ENCODE data around the gene FIBCD1. TPM values are rescaled to one million over a fixed set of nuclear protein-coding genes. Genes with fewer than 3 reads are reported as not detected.

The FIBCD1 gene
- total and polyA plus RNA-seq, 2 experiments from 2014 or later, result 4.4 to 5.6 TPM

GRCh38 chr9:130920233-130920632 lies 18.8 kb downstream of the FIBCD1 start (continued):
- TF ChIP-seq ZNF462 (CRISPR knock-in tag; IDR thresholded peaks at IDR 0.05), result no peak
- no peak for TF ChIP-seq EZH2 (IDR thresholded peaks at IDR 0.05; ENCODE audit: low read depth, unreplicated experiment)
- no peak for TF ChIP-seq JUNB (IDR thresholded peaks at IDR 0.05; ENCODE audit: unreplicated experiment)

GRCh38 chr9:130919559-130920145 lies 19.4 kb downstream of the FIBCD1 start:
- H3K79me2 ChIP-seq (replicated peaks; ENCODE audit: insufficient read depth), result no peaks in the 10 kb centered on the region
- no peak overlapping the region for H3K4me3 ChIP-seq
- Mint-ChIP-seq H3K27me3 (ENCODE audit: insufficient read depth, low read depth, poor library complexity) (peaks cover 11% of the 10 kb centered on the region), H3K4me3 (no peak overlapping the region), H3K4me1 (peaks cover 11% of the 10 kb centered on the region), H3K36me3 (ENCODE audit: low read depth) (no peaks in the 10 kb centered on the region), H3K9me3 (no peaks in the 10 kb centered on the region), H3K27ac (no peak overlapping the region)
- H3F3A ChIP-seq (replicated peaks; ENCODE audit: low read depth), result no peaks in the 10 kb centered on the region
- TF ChIP-seq POLR2AphosphoS5 (IDR thresholded peaks at IDR 0.05; ENCODE audit: low read depth) (no peak), CREB1 (CRISPR knock-in tag; IDR thresholded peaks at IDR 0.05; ENCODE audit: low read depth) (no peak), REST (IDR thresholded peaks at IDR 0.05; ENCODE audit: unreplicated experiment) (no peak), EZH2 (IDR thresholded peaks at IDR 0.05; ENCODE audit: low read depth, unreplicated experiment) (no peak), NANOG (IDR thresholded peaks at IDR 0.05; ENCODE audit: borderline replicate concordance) (no peak), JUNB (IDR thresholded peaks at IDR 0.05; ENCODE audit: unreplicated experiment) (no peak)
- TF ChIP-seq, protein P1, sequence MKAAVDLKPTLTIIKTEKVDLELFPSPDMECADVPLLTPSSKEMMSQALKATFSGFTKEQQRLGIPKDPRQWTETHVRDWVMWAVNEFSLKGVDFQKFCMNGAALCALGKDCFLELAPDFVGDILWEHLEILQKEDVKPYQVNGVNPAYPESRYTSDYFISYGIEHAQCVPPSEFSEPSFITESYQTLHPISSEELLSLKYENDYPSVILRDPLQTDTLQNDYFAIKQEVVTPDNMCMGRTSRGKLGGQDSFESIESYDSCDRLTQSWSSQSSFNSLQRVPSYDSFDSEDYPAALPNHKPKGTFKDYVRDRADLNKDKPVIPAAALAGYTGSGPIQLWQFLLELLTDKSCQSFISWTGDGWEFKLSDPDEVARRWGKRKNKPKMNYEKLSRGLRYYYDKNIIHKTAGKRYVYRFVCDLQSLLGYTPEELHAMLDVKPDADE (IDR thresholded peaks at IDR 0.05), result no peak
- H3K36me3 ChIP-seq (ENCODE audit: insufficient read depth), result no peaks in the 10 kb centered on the region
- H2AFZ ChIP-seq, result no peak overlapping the region
- H3K27me3 ChIP-seq (ENCODE audit: insufficient read depth), result no peaks in the 10 kb centered on the region
- ATAC-seq (no peak), DNase-seq (ENCODE audit: low spot score) (no peak)
- H3K27ac ChIP-seq (ENCODE audit: low read depth), result no peak overlapping the region
- H3K9me2 ChIP-seq (ENCODE audit: insufficient read depth), result no peaks in the 10 kb centered on the region
- H3K4me2 ChIP-seq, result no peak overlapping the region
- no peaks in the 10 kb centered on the region for H4K20me1 ChIP-seq (replicated peaks; ENCODE audit: insufficient read depth)
- H3K4me1 ChIP-seq (ENCODE audit: insufficient read depth), result no peaks in the 10 kb centered on the region

Data from GM23338 (cell line).